ENCODE results near the gene SPTBN1. TPM values are rescaled to one million over a fixed set of nuclear protein-coding genes. Genes with fewer than 3 reads are reported as not detected.
A peak's percentile ranks its signal among the peaks of the same experiment; 100 is the strongest.

SPTBN1 gene
- total and polyA plus RNA-seq, 2 of the 13 experiments (the other 11 are each of a cell fraction or from before 2014, with no cell fraction given) = 123 to 299 TPM

DNA sequence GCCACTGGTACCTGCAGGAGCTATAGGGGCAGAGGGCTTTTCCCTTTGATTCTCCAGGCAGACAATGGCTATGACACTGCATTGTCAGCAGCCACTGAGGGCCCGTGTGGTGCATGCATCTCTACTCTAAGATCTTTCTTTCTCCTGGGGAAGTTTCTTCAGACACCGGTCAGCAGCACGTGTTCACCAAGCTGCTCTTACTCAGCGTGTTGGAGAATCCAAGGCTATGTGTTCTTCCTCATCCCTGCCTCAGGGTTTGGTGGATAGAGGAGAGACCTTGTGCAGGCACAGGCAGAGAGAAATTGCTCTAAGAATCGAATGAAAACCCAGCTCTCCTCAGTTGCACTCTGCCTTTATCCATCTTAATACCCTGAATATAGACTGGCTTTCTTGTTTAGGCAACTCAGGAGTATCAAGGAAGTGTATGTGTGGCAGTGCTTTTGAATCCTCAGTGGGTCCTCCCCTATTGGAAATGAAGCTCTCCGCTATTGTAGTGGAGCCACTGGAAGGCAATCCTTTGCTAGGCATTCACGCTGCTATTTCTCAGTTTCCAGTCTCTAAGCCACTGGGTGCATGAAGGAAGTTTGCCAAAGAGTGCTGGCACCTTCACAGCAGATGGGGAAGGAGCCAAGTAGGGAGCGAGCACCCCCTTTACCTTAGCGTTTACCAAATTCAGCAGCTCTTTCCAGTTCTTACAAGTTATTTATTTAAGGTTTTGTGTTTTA, 180.4 kb downstream of the SPTBN1 start (continued):
- TF ChIP-seq, protein P1, sequence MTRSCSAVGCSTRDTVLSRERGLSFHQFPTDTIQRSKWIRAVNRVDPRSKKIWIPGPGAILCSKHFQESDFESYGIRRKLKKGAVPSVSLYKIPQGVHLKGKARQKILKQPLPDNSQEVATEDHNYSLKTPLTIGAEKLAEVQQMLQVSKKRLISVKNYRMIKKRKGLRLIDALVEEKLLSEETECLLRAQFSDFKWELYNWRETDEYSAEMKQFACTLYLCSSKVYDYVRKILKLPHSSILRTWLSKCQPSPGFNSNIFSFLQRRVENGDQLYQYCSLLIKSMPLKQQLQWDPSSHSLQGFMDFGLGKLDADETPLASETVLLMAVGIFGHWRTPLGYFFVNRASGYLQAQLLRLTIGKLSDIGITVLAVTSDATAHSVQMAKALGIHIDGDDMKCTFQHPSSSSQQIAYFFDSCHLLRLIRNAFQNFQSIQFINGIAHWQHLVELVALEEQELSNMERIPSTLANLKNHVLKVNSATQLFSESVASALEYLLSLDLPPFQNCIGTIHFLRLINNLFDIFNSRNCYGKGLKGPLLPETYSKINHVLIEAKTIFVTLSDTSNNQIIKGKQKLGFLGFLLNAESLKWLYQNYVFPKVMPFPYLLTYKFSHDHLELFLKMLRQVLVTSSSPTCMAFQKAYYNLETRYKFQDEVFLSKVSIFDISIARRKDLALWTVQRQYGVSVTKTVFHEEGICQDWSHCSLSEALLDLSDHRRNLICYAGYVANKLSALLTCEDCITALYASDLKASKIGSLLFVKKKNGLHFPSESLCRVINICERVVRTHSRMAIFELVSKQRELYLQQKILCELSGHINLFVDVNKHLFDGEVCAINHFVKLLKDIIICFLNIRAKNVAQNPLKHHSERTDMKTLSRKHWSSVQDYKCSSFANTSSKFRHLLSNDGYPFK (CRISPR knock-in tag; IDR thresholded peaks at IDR 0.05; ENCODE audit: borderline replicate concordance) = no peak
- TF ChIP-seq, protein P2, sequence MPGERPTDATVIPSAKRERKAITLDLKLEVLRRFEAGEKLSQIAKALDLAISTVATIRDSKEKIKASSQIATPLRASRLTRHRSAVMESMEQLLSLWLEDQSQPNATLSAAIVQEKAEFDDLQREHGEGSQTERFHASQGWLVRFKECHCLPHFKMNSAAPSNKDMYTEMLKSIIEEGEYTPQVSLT (CRISPR knock-in tag; IDR thresholded peaks at IDR 0.05; ENCODE audit: borderline replicate concordance, low read depth) = no peak
- TF ChIP-seq, protein P3, sequence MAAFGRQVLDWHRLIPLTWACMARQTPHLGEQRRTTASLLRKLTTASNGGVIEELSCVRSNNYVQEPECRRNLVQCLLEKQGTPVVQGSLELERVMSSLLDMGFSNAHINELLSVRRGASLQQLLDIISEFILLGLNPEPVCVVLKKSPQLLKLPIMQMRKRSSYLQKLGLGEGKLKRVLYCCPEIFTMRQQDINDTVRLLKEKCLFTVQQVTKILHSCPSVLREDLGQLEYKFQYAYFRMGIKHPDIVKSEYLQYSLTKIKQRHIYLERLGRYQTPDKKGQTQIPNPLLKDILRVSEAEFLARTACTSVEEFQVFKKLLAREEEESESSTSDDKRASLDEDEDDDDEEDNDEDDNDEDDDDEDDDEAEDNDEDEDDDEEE (CRISPR knock-in tag; IDR thresholded peaks at IDR 0.05) = no peak
- TF ChIP-seq ZNF616 (CRISPR knock-in tag; IDR thresholded peaks at IDR 0.05; ENCODE audit: low read depth) (no peak), ARID2 (CRISPR knock-in tag; IDR thresholded peaks at IDR 0.05; ENCODE audit: borderline replicate concordance) (no peak), RBM22 (optimal IDR thresholded peaks at IDR 0.05; ENCODE audit: low read length) (peak; percentile 97), RARA (CRISPR knock-in tag; IDR thresholded peaks at IDR 0.05) (no peak), ZNF766 (CRISPR knock-in tag; IDR thresholded peaks at IDR 0.05; ENCODE audit: borderline replicate concordance) (no peak), ZBTB3 (CRISPR knock-in tag; IDR thresholded peaks at IDR 0.05; ENCODE audit: borderline replicate concordance, low read depth) (no peak)
- TF ChIP-seq, protein P4, sequence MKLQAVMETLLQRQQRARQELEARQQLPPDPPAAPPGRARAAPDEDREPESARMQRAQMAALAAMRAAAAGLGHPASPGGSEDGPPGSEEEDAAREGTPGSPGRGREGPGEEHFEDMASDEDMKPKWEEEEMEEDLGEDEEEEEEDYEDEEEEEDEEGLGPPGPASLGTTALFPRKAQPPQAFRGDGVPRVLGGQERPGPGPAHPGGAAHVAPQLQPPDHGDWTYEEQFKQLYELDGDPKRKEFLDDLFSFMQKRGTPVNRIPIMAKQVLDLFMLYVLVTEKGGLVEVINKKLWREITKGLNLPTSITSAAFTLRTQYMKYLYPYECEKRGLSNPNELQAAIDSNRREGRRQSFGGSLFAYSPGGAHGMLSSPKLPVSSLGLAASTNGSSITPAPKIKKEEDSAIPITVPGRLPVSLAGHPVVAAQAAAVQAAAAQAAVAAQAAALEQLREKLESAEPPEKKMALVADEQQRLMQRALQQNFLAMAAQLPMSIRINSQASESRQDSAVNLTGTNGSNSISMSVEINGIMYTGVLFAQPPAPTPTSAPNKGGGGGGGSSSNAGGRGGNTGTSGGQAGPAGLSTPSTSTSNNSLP (IDR thresholded peaks at IDR 0.05; ENCODE audit: low read depth, low read length) = no peak
